ENCODE data around the gene MAGI2. TPM values are rescaled to one million over a fixed set of nuclear protein-coding genes. Genes with fewer than 3 reads are reported as not detected.

Gene MAGI2
- total and polyA plus RNA-seq, 4 donors = 0.37 to 4.1 (median 1.4) TPM

- no peak for DNase-seq (ENCODE audit: low spot score)
- 87% methylated on average over 1 of the region's 1 CpG for WGBS
- H3K9me3 ChIP-seq (ENCODE audit: control insufficient read depth in 4 of 4, low read length in 3 of 4) = no peaks in the 10 kb centered on the region
- no peak overlapping the region for H3K9ac ChIP-seq (ENCODE audit: low read depth in 1 of 2, low read length in 2 of 2)
- no peaks in the 10 kb centered on the region for H3K36me3 ChIP-seq (ENCODE audit: control insufficient read depth in 4 of 4, insufficient read depth in 3 of 4, low read depth in 1 of 4, low read length in 3 of 4)
- H3K27ac ChIP-seq (ENCODE audit: low read depth in 1 of 2, low read length in 2 of 2) = no peak overlapping the region
- no peaks in the 10 kb centered on the region for H3K4me1 ChIP-seq (ENCODE audit: control insufficient read depth in 4 of 4, insufficient read depth in 4 of 4, low read length in 3 of 4)
- no peaks in the 10 kb centered on the region for H3K27me3 ChIP-seq (ENCODE audit: control insufficient read depth in 4 of 4, insufficient read depth in 4 of 4, low read length in 3 of 4)
- H3K4me3 ChIP-seq (ENCODE audit: low read depth in 1 of 3, low read length in 3 of 3) = no peak overlapping the region
- peak; percentile 3 for TF ChIP-seq CTCF (IDR thresholded peaks at IDR 0.05; ENCODE audit: low read depth, low read length, missing input control)
- TF ChIP-seq HNF4G (IDR thresholded peaks at IDR 0.05) = no peak
- TF ChIP-seq RAD21 (IDR thresholded peaks at IDR 0.05) = peak in 1 of 2 donors; percentile 56
These were observed 48.7 kb upstream of the MAGI2 start for GRCh38 chr7:79502151-79502550.

DNA sequence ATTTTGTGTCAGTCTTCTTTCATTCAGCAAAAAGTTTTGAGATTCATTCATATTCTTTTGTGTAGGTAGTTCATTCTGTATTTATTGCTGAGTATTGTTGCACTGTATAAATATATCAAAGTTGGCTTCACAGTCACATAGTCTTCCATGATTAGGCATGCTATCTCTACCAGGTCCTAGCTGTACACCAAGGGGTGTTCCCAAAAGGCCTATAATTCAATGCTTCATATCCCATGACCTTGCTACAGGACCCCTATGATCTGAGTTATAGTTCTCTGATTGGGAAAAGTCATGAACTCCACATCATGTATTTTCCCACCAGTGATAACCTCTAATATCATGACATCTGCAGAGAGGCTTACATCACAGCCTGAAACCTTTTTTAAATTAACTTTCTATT lies 47.3 kb upstream of the MAGI2 start:
- Histone ChIP-seq H3K4me3 (ENCODE audit: low read depth in 1 of 3, low read length in 3 of 3) (no peak overlapping the region), H3K27ac (ENCODE audit: low read depth in 1 of 2, low read length in 2 of 2) (no peak overlapping the region), H3K4me1 (ENCODE audit: control insufficient read depth in 4 of 4, insufficient read depth in 4 of 4, low read length in 3 of 4) (no peaks in the 10 kb centered on the region), H3K9ac (ENCODE audit: low read depth in 1 of 2, low read length in 2 of 2) (no peak overlapping the region), H3K27me3 (ENCODE audit: control insufficient read depth in 4 of 4, insufficient read depth in 4 of 4, low read length in 3 of 4) (no peaks in the 10 kb centered on the region), H3K9me3 (ENCODE audit: control insufficient read depth in 4 of 4, low read length in 3 of 4) (no peaks in the 10 kb centered on the region), H3K36me3 (ENCODE audit: control insufficient read depth in 4 of 4, insufficient read depth in 3 of 4, low read depth in 1 of 4, low read length in 3 of 4) (no peaks in the 10 kb centered on the region)
- TF ChIP-seq ZBTB33 (IDR thresholded peaks at IDR 0.05) = no peak
- no peak for TF ChIP-seq MAX (IDR thresholded peaks at IDR 0.05)
- TF ChIP-seq GABPA (IDR thresholded peaks at IDR 0.05 in 1 of 2, conservative IDR thresholded peaks at IDR 0.05 in 1 of 2) = no peak
- no peak for TF ChIP-seq FOXA1 (IDR thresholded peaks at IDR 0.05)
- TF ChIP-seq SP1 (IDR thresholded peaks at IDR 0.05) = no peak
- no peak for TF ChIP-seq CTCF (IDR thresholded peaks at IDR 0.05; ENCODE audit: low read depth, low read length, missing input control)
- no peak for TF ChIP-seq FOXA2 (IDR thresholded peaks at IDR 0.05)
- TF ChIP-seq RXRA (IDR thresholded peaks at IDR 0.05) = no peak
- no peak for TF ChIP-seq JUND (IDR thresholded peaks at IDR 0.05)
- TF ChIP-seq YY1 (IDR thresholded peaks at IDR 0.05) = no peak
- TF ChIP-seq, protein P1, sequence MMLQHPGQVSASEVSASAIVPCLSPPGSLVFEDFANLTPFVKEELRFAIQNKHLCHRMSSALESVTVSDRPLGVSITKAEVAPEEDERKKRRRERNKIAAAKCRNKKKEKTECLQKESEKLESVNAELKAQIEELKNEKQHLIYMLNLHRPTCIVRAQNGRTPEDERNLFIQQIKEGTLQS (IDR thresholded peaks at IDR 0.05) = no peak
- TF ChIP-seq HNF4A (conservative IDR thresholded peaks at IDR 0.05) = no peak
- TF ChIP-seq RAD21 (IDR thresholded peaks at IDR 0.05) = no peak
- no peak for TF ChIP-seq REST (IDR thresholded peaks at IDR 0.05)
- no peak for TF ChIP-seq TAF1 (conservative IDR thresholded peaks at IDR 0.05)
- TF ChIP-seq NR2F2 (IDR thresholded peaks at IDR 0.05) = no peak
- DNase-seq (ENCODE audit: low spot score) = no peak

Measured in liver (tissue), 9 donors.